HG03439 (cell line): Measurements from ENCODE around the gene TBC1D9B.

Experiments used
- ATAC-seq: cut with Tn5 transposase; IDR thresholded peaks from one replicate; pipeline ENCODE4 v1.9.1; 2021; ENCODE audit warnings: mild to moderate bottlenecking, moderate library complexity; ENCODE audit not compliant: unreplicated experiment

Gene TBC1D9B

GRCh38 chr5:179870952-179871351, 36.7 kb downstream of the TBC1D9B start:
- ATAC-seq = no peak

- no peak for ATAC-seq
Measured at GRCh38 chr5:179870403-179870903, 37.2 kb downstream of the TBC1D9B start.

- no peak for ATAC-seq
Measured at GRCh38 chr5:179869641-179870402, 37.9 kb downstream of the TBC1D9B start.

- no peak for ATAC-seq
Measured at GRCh38 chr5:179869101-179869500, 38.6 kb downstream of the TBC1D9B start.

- ATAC-seq = no peak
Measured at GRCh38 chr5:179868541-179868940, 39.2 kb downstream of the TBC1D9B start.

GRCh38 chr5:179867476-179867875, 40.2 kb downstream of the TBC1D9B start:
- no peak for ATAC-seq

GRCh38 chr5:179867079-179867465, 40.6 kb downstream of the TBC1D9B start:
- no peak for ATAC-seq

- ATAC-seq = no peak
Measured at GRCh38 chr5:179866241-179867078, 41.2 kb downstream of the TBC1D9B start.

GRCh38 chr5:179865491-179866240, 42.0 kb downstream of the TBC1D9B start:
- no peak for ATAC-seq

GRCh38 chr5:179864686-179865085, 43.0 kb downstream of the TBC1D9B start:
- no peak for ATAC-seq

GRCh38 chr5:179863449-179864085, 44.1 kb downstream of the TBC1D9B start:
- ATAC-seq = no peak

GRCh38 chr5:179862891-179863290, 44.8 kb downstream of the TBC1D9B start:
- no peak for ATAC-seq

- no peak for ATAC-seq
Measured at GRCh38 chr5:179862296-179862695, 45.4 kb downstream of the TBC1D9B start.

- no peak for ATAC-seq
Measured at GRCh38 chr5:179860301-179860700, 47.4 kb downstream of the TBC1D9B start.

GRCh38 chr5:179858586-179859427, 48.9 kb downstream of the TBC1D9B start, which contains the start of gene MRNIP:
Gene MRNIP, minus strand, starts transcription at chr5:179858817. Its CDS starts 21 bp downstream, at chr5:179858796.
- ATAC-seq = peak; percentile 91

- ATAC-seq = peak; percentile 43
Measured at GRCh38 chr5:179858241-179858585, 49.5 kb downstream of the TBC1D9B start.

GRCh38 chr5:179854356-179854755, 53.3 kb downstream of the TBC1D9B start:
- no peak for ATAC-seq

- ATAC-seq = no peak
Measured at GRCh38 chr5:179852993-179853547, 54.6 kb downstream of the TBC1D9B start.

GRCh38 chr5:179841621-179842020, 66.1 kb downstream of the TBC1D9B start:
- no peak for ATAC-seq
